Stimulated activated CD8-positive, alpha-beta memory T cell treated with anti-CD3 and anti-CD28 coated beads, Interleukin-7, amount 100 ng/mL, for 48 hours (primary cell): ENCODE data around the gene SYNM.

ENCODE experiments used
- DNase-seq, 2 donors: peaks; one replicate each; pipeline ENCODE4 v3.0.0-alpha.2; 2020; ENCODE audit warnings: low read depth in 1 of 2; ENCODE audit errors: extremely low read depth in 1 of 2

SYNM gene

DNA sequence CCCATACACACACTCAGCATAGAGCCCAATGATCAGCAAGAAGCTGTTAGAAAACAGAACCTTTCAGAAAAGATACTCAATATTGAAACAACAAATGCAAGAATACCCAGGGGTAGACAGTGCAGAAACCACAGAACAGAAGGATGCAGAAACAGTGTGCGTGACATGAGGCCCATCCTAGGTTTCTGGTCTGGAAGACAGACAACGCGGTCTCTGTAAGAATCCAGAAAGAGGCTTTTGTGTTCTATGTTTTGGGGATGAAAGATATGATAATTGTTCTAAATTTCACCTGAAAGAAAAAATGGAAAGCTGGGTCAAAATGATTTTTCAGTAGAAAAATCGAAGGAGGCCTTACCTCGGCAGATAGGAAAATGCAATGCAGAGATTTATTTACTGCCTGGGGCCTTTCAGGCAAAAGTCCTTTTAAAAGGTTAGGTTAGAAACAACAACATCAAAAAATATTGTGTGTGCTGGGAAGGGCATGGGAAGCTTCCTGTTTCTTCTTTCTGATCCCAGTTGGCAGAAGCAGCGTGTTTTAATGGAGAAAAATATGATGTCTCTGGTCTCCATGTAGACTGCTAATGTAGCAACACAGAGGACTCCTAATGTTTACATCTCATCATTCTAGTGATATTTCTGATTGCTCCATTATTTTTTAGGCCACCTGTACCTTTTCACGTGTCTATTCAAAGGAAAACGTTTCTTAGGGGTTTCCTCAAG, 17.0 kb downstream of the SYNM start:
- no peak for DNase-seq

DNA sequence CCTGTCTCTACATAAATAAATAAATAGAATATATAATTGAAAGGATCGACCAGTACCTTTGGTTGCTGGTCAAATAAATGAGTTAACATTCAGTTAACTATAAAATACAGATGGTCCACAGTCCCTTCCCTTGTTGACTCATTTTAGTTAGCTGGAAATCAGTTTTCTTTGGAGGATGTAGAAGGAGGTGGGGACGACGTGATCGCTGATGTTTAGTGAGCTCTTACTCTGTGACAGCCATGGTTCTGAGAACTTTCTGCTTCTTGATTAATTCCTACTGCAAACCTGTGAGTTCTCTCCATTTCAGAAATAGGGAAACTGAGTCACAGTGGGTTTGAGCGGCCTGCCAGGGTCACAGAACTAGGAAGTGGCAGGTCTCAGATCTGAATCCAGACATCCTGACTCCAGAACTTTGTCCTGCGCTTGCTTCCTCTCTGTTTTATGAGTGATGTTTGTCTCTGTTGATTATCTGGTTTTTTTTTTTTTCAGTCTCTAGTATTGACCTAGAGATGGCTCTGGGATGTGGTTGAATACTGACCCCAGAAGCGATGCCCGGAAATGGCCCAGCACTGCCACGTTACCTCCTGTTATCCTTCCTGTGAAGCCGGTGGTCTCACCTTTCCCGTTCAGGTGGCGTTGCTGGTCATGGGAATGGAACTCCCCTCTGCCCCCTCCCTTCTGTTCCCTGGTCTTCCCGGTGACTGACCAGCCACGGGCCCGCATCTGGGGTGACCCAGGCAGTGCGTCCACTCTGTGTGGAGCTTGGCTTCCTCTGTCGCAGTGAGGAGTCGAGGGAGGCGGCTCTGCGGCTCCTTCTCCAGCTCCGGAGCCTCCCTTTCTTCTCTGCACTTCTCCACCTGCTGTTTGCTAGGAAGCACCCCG, 18.2 kb downstream of the SYNM start:
- no peak for DNase-seq

GRCh38 chr15:99123713-99124451, 19.0 kb downstream of the SYNM start:
- no peak for DNase-seq

DNA sequence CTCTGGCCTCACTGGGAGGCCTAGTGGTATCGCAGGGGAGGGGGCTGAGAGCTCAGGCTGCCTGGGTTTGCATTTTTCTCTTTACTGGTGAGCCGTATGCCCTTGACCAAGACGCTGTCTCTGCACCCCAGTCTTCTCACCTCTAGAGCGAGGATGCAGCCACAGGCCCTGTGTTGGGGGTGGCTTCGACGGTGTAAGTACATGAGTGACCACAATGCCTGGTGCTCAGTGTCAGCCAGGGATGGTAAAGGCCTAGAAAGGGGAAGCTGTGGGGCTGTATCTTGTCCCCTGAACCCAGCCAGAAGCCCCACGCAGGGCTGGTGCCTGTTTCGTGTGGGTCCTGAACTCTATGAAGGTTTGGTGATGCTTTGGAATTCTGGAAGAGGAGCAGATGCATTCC, 19.8 kb downstream of the SYNM start:
- no peak for DNase-seq

- no peak for DNase-seq
Observed at GRCh38 chr15:99125061-99125891, 20.4 kb downstream of the SYNM start.

DNA sequence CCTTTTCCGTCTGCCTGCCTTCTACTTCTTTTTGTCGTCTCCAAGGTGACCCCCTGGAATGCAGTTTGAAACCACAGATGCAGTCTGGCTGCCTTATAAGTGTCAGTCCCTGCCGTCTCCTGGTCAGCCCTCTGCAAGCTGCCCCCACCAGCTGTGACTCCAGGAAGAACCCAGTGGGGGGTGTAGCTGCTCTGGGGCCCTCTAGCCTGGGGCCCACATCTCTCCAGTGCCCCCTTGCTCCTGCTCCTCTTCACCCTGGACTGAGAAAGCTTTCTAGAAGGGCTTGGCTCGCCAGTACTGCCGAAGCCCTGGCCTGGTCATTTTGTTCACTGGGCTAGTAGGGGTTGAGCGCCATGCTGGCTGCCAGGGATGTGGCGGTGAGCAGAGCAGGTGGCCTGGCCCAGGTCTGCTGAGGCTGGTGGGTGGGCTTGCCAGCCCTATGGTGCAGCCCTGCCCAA, 21.3 kb downstream of the SYNM start:
- no peak for DNase-seq

DNA sequence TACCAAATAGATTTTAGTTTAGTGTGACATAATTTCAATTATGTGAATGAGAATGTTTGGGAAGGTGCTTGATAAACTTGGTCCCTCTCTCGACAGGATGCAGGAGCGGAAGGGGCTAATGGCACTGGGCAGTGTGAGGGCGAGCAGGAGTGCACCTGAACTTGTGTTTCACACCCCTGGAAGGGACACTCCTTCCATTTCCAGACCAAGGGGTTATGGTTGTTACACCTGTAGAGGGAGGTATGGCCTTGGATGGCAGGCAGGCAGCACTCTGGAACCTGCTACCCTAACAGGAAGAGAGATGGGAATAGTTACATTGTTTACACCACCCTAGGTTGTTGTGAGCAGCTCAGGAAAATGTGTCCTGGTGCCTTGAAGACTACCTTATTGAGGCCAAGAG, 22.1 kb downstream of the SYNM start:
- no peak for DNase-seq

DNA sequence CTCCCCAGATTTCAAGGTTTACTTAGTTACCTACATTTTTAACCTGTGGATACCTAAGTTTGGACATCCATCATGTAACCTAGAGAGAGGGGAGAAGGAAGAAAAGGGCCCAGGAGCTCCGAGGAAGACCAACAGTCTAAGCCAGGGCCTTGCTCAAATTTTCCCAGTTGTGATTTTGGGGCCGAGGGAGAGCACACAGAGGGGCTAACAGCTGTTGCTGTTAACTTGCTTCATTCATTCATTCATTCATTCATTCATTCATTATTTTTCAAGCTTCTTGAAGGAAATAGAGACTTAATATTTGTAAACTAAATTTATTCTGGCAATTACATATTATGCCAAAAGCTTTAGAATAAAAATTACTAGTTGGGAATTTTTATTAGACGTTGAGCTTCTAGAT, 22.9 kb downstream of the SYNM start:
- DNase-seq = no peak

- DNase-seq = no peak
Observed at GRCh38 chr15:99128411-99128810, 23.5 kb downstream of the SYNM start.

- no peak for DNase-seq
Observed at GRCh38 chr15:99129644-99130043, 24.8 kb downstream of the SYNM start.

DNA sequence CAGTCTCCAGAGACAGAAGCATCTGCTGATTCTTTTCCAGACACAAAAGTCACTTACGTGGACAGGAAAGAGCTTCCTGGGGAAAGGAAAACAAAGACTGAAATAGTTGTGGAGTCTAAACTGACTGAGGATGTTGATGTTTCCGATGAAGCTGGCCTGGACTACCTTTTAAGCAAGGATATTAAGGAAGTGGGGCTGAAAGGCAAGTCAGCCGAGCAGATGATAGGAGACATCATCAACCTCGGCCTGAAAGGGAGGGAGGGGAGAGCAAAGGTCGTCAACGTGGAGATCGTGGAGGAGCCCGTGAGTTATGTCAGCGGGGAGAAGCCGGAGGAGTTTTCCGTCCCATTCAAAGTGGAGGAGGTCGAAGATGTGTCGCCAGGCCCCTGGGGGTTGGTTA, 25.4 kb downstream of the SYNM start:
- no peak for DNase-seq

DNA sequence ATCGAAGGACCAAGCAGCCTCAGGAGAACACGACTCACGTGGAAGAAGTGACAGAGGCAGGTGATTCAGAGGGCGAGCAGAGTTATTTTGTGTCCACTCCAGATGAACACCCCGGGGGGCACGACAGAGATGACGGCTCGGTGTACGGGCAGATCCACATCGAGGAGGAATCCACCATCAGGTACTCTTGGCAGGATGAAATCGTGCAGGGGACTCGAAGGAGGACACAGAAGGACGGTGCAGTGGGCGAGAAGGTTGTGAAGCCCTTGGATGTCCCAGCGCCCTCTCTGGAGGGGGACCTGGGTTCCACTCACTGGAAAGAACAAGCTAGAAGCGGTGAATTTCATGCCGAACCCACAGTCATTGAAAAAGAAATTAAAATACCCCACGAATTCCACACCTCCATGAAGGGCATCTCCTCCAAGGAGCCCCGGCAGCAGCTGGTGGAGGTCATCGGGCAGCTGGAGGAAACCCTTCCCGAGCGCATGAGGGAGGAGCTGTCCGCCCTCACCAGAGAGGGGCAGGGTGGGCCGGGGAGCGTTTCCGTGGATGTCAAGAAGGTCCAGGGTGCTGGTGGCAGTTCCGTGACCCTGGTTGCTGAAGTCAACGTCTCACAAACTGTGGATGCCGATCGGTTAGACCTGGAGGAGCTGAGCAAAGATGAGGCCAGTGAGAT, 26.0 kb downstream of the SYNM start:
- DNase-seq = no peak

GRCh38 chr15:99131441-99132023, 26.7 kb downstream of the SYNM start:
- no peak for DNase-seq

DNA sequence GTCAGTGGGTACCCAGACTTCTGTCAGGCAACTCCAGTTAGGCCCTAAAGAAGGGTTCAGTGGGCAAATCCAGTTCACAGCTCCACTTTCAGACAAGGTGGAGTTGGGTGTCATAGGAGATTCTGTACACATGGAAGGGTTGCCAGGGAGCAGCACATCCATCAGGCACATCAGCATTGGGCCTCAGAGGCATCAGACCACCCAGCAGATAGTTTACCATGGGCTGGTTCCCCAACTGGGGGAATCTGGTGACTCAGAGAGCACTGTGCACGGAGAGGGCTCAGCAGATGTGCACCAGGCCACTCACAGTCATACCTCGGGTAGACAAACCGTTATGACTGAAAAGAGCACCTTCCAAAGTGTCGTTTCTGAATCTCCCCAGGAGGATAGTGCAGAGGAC, 27.2 kb downstream of the SYNM start:
- DNase-seq = no peak

- no peak for DNase-seq
Observed at GRCh38 chr15:99132634-99133287, 27.9 kb downstream of the SYNM start.

- DNase-seq = no peak
Observed at GRCh38 chr15:99134317-99134821, 29.5 kb downstream of the SYNM start.

GRCh38 chr15:99135194-99135593, 30.3 kb downstream of the SYNM start:
- no peak for DNase-seq

- no peak for DNase-seq
Observed at GRCh38 chr15:99137111-99137546, 32.2 kb downstream of the SYNM start.

DNA sequence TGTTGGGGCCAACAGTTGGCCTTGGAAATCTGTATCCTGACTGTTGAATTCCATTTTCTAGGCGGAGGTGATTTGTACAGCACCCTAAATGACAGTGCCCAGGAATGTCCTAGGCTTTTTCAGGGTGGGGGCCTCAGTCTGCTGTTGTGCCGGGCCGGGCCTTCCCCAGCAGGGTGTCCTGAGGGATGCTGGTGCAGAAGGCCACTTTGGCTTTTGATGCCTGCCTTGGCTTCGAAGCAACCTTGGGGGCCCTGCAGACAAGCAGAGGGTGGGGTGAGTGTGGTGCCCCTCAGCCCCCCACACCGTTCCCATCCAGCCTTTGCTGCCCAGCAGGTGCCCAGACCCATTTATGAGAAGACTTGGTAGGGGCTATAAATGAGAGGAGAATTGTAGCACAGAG, 33.0 kb downstream of the SYNM start:
- DNase-seq = no peak
